Activated CD4-positive, alpha-beta T cell treated with anti-CD3 and anti-CD28 coated beads for 36 hours (primary cell): ENCODE measurements around the gene TRMO. TPM values are rescaled to one million over a fixed set of nuclear protein-coding genes. Genes with fewer than 3 reads are reported as not detected.

Experiments used
- ATAC-seq: fragments of 200-7000 bp; cut with Tn5 transposase; one replicate; pipeline ENCODE4 v1.10.0; 2021; ENCODE audit warnings: mild to moderate bottlenecking, moderate library complexity
- CTCF ChIA-PET: fragments of 350-600 bp; sonication (Branson Sonifier 250); formaldehyde crosslinking; loops from one replicate; lab custom pipeline; 2021; ENCODE audit warnings: antibody characterized with exemption; lab: Charles Lee
- POLR2A ChIA-PET: fragments of 350-600 bp; sonication (Branson Sonifier 250); formaldehyde crosslinking; loops from one replicate; lab custom pipeline; 2021; ENCODE audit warnings: antibody characterized with exemption, inconsistent platforms; lab: Charles Lee
- DNase-seq: peaks from one replicate; pipeline ENCODE4 v3.0.0-alpha.2; 2020
- H3K27ac Mint-ChIP-seq: one replicate; pipeline ENCODE4 v1.8.0; 2021; ENCODE audit warnings: mixed read lengths
- H3K27me3 Mint-ChIP-seq: one replicate; pipeline ENCODE4 v1.8.0; 2021; ENCODE audit warnings: mixed read lengths
- H3K36me3 Mint-ChIP-seq: one replicate; pipeline ENCODE4 v1.8.0; 2021; ENCODE audit warnings: low read depth, mixed read lengths
- H3K4me1 Mint-ChIP-seq: one replicate; pipeline ENCODE4 v1.8.0; 2021; ENCODE audit warnings: mixed read lengths
- H3K4me3 Mint-ChIP-seq: one replicate; pipeline ENCODE4 v1.8.0; 2021; ENCODE audit warnings: mild to moderate bottlenecking, moderate library complexity, mixed read lengths
- H3K9me3 Mint-ChIP-seq: one replicate; pipeline ENCODE4 v1.8.0; 2021; ENCODE audit warnings: low read depth, mixed read lengths
- intact Hi-C, 2 experiments: fragments of 100-400 bp; cut with DNase I in 1 of 2; cut with micrococcal nuclease in 1 of 2; formaldehyde crosslinking; loops; one replicate each; pipeline versions ENCODE4 v1.14.2 to v1.15.1; 2022 to 2024; cut with DNase I, micrococcal nuclease
- total RNA-seq, 2 experiments: library from RNA; stranded (reverse); gene quantifications; one replicate each; pipeline ENCODE4 v1.2.3, GENCODE V29; 2021

The TRMO gene
- total RNA-seq, 2 experiments from 2014 or later = 13.9 to 20.7 TPM

GRCh38 chr9:97863314-97863713 is 59.0 kb downstream of the TRMO start:
- ChIA-PET CTCF (interaction anchor here (1.5 to 2.7 kb wide), 2 partner anchors 28 to 38 kb away, joined by 4 to 11 read pairs; no protein-coding TSS in a partner anchor), POLR2A (no interaction called here)
- no peak overlapping the region for H3K27ac Mint-ChIP-seq
- ATAC-seq = no peak
- peaks cover under 1% of the 10 kb centered on the region for H3K4me1 Mint-ChIP-seq
- H3K9me3 Mint-ChIP-seq = peaks cover 20% of the 10 kb centered on the region
- H3K4me3 Mint-ChIP-seq = no peak overlapping the region
- peaks cover 52% of the 10 kb centered on the region for H3K27me3 Mint-ChIP-seq
- intact Hi-C loops = no loop called here
- H3K36me3 Mint-ChIP-seq = no peaks in the 10 kb centered on the region
- DNase-seq = no peak

- H3K36me3 Mint-ChIP-seq = no peaks in the 10 kb centered on the region
- H3K27ac Mint-ChIP-seq = no peak overlapping the region
- H3K4me1 Mint-ChIP-seq = peaks cover 9% of the 10 kb centered on the region
- DNase-seq (no peak), ATAC-seq (no peak)
- H3K4me3 Mint-ChIP-seq = no peak overlapping the region
- intact Hi-C loops = no loop called here
- ChIA-PET POLR2A (no interaction called here), CTCF (interaction anchor here (0.6 kb wide), 1 partner anchor 29 kb away, joined by 3 read pairs; no protein-coding TSS in a partner anchor)
- H3K27me3 Mint-ChIP-seq = peaks cover 68% of the 10 kb centered on the region
- peaks cover 12% of the 10 kb centered on the region for H3K9me3 Mint-ChIP-seq
Observed at GRCh38 chr9:97861148-97861475, 61.2 kb downstream of the TRMO start.

GRCh38 chr9:97860451-97861147 is 61.7 kb downstream of the TRMO start:
- Mint-ChIP-seq H3K9me3 (peaks cover 8% of the 10 kb centered on the region), H3K27ac (no peak overlapping the region), H3K4me3 (no peak overlapping the region), H3K4me1 (peaks cover 9% of the 10 kb centered on the region), H3K27me3 (peaks cover 72% of the 10 kb centered on the region), H3K36me3 (no peaks in the 10 kb centered on the region)
- ATAC-seq (no peak), DNase-seq (no peak)
- intact Hi-C loops = no loop called here
- CTCF ChIA-PET = no interaction called here
- POLR2A ChIA-PET = no interaction called here

- Mint-ChIP-seq H3K9me3 (no peaks in the 10 kb centered on the region), H3K4me1 (peaks cover 9% of the 10 kb centered on the region), H3K27me3 (peaks cover 72% of the 10 kb centered on the region), H3K36me3 (no peaks in the 10 kb centered on the region), H3K4me3 (no peak overlapping the region), H3K27ac (no peak overlapping the region)
- ATAC-seq = no peak
- intact Hi-C loops = no loop called here
- CTCF ChIA-PET = interaction anchor here (0.7 to 1.2 kb wide), 5 partner anchors 11 to 41 kb away, joined by 3 to 5 read pairs (median 3); no protein-coding TSS in a partner anchor
- DNase-seq = no peak
- POLR2A ChIA-PET = no interaction called here
Observed at GRCh38 chr9:97859346-97859745, 63.0 kb downstream of the TRMO start.

- Mint-ChIP-seq H3K27me3 (peaks cover 74% of the 10 kb centered on the region), H3K9me3 (no peaks in the 10 kb centered on the region), H3K27ac (no peak overlapping the region), H3K4me3 (no peak overlapping the region), H3K36me3 (no peaks in the 10 kb centered on the region), H3K4me1 (peaks cover 12% of the 10 kb centered on the region)
- ChIA-PET POLR2A (no interaction called here), CTCF (interaction anchor here (0.7 to 1.2 kb wide), 4 partner anchors 11 to 42 kb away, joined by 3 to 5 read pairs (median 4); no protein-coding TSS in a partner anchor)
- intact Hi-C loops = loop anchor here in 1 of 2 experiments (1.0 kb wide), 1 partner anchor 9 kb away; no protein-coding TSS in a partner anchor
- DNase-seq (no peak), ATAC-seq (no peak)
Observed at GRCh38 chr9:97858826-97859225, 63.5 kb downstream of the TRMO start.

- Mint-ChIP-seq H3K27me3 (peaks cover 74% of the 10 kb centered on the region), H3K9me3 (no peaks in the 10 kb centered on the region), H3K27ac (no peak overlapping the region), H3K36me3 (no peaks in the 10 kb centered on the region), H3K4me3 (no peak overlapping the region), H3K4me1 (peaks cover 12% of the 10 kb centered on the region)
- DNase-seq (no peak), ATAC-seq (no peak)
- intact Hi-C loops = loop anchor here in 1 of 2 experiments (1.0 kb wide), 1 partner anchor 8 kb away; no protein-coding TSS in a partner anchor
- POLR2A ChIA-PET = no interaction called here
- CTCF ChIA-PET = interaction anchor here (0.9 kb wide), 1 partner anchor 42 kb away, joined by 3 read pairs; no protein-coding TSS in a partner anchor
Observed at GRCh38 chr9:97858393-97858713, 63.9 kb downstream of the TRMO start.

- Mint-ChIP-seq H3K27ac (no peak overlapping the region), H3K4me3 (no peak overlapping the region), H3K9me3 (no peaks in the 10 kb centered on the region), H3K4me1 (peaks cover 12% of the 10 kb centered on the region), H3K36me3 (no peaks in the 10 kb centered on the region), H3K27me3 (peaks cover 75% of the 10 kb centered on the region)
- ATAC-seq (no peak), DNase-seq (peak; percentile 37)
- intact Hi-C loops = loop anchor here (1.0 to 2.0 kb wide), 2 partner anchors 7 to 53 kb away; no protein-coding TSS in a partner anchor
- POLR2A ChIA-PET = no interaction called here
- CTCF ChIA-PET = interaction anchor here (0.9 to 1.2 kb wide), 2 partner anchors 32 to 43 kb away, joined by 3 to 4 read pairs; no protein-coding TSS in a partner anchor
Observed at GRCh38 chr9:97857606-97858392, 64.5 kb downstream of the TRMO start.

- ChIA-PET POLR2A (no interaction called here), CTCF (interaction anchor here (1.2 kb wide), 1 partner anchor 33 kb away, joined by 4 read pairs; no protein-coding TSS in a partner anchor)
- ATAC-seq = no peak
- Mint-ChIP-seq H3K36me3 (no peaks in the 10 kb centered on the region), H3K4me1 (peaks cover 18% of the 10 kb centered on the region), H3K27ac (no peak overlapping the region), H3K9me3 (no peaks in the 10 kb centered on the region), H3K4me3 (no peak overlapping the region), H3K27me3 (peaks cover 75% of the 10 kb centered on the region)
- intact Hi-C loops = loop anchor here in 1 of 2 experiments (2.0 kb wide), 1 partner anchor 52 kb away; no protein-coding TSS in a partner anchor
- DNase-seq = no peak
Observed at GRCh38 chr9:97856857-97857605, 65.3 kb downstream of the TRMO start.

- no peaks in the 10 kb centered on the region for H3K36me3 Mint-ChIP-seq
- POLR2A ChIA-PET = no interaction called here
- intact Hi-C loops = loop anchor here in 1 of 2 experiments (2.0 kb wide), 2 partner anchors 49 to 51 kb away; no protein-coding TSS in a partner anchor
- no peaks in the 10 kb centered on the region for H3K9me3 Mint-ChIP-seq
- DNase-seq (no peak), ATAC-seq (no peak)
- CTCF ChIA-PET = no interaction called here
- H3K4me1 Mint-ChIP-seq = peaks cover 18% of the 10 kb centered on the region
- no peak overlapping the region for H3K27ac Mint-ChIP-seq
- peaks cover 72% of the 10 kb centered on the region for H3K27me3 Mint-ChIP-seq
- H3K4me3 Mint-ChIP-seq = no peak overlapping the region
Observed at GRCh38 chr9:97855899-97856298, 66.4 kb downstream of the TRMO start.

GRCh38 chr9:97855486-97855875 is 66.8 kb downstream of the TRMO start:
- H3K9me3 Mint-ChIP-seq = no peaks in the 10 kb centered on the region
- ChIA-PET POLR2A (no interaction called here), CTCF (no interaction called here)
- DNase-seq (no peak), ATAC-seq (no peak)
- H3K4me3 Mint-ChIP-seq = peak overlapping the region; percentile 16
- peaks cover 72% of the 10 kb centered on the region for H3K27me3 Mint-ChIP-seq
- H3K27ac Mint-ChIP-seq = no peak overlapping the region
- no peaks in the 10 kb centered on the region for H3K36me3 Mint-ChIP-seq
- H3K4me1 Mint-ChIP-seq = peaks cover 18% of the 10 kb centered on the region
- intact Hi-C loops = loop anchor here in 1 of 2 experiments (2.0 kb wide), 1 partner anchor 49 kb away; no protein-coding TSS in a partner anchor
